H1 (cell line): ENCODE data around the gene PAX6. TPM values are rescaled to one million over a fixed set of nuclear protein-coding genes. Genes with fewer than 3 reads are reported as not detected.

Experiments
- BACH1 ChIP-seq: IDR thresholded peaks from 2 replicates; pipeline ENCODE4 v1.6.1; 2012; ENCODE audit warnings: low read length, improper control_type of control experiment
- BCL11A ChIP-seq, 2 experiments: IDR thresholded peaks; one replicate each; pipeline ENCODE4 v1.6.1; 2011; ENCODE audit warnings: low read depth in 2 of 2, low read length in 2 of 2, mild to moderate bottlenecking in 2 of 2
- BRCA1 ChIP-seq: IDR thresholded peaks from 2 replicates; pipeline ENCODE4 v1.6.1; 2012; ENCODE audit warnings: low read depth, low read length, improper control_type of control experiment
- CBX8 ChIP-seq: fragments of 300-800, 300-1000 bp; sonication (generic); IDR thresholded peaks from 2 replicates; pipeline ENCODE4 v1.7.1; 2016; ENCODE audit warnings: low read depth, low read length, borderline replicate concordance
- CEBPB ChIP-seq: IDR thresholded peaks from 2 replicates; pipeline ENCODE4 v1.6.1; 2012; ENCODE audit warnings: low read depth, low read length
- CHD1 ChIP-seq: IDR thresholded peaks from 2 replicates; pipeline ENCODE4 v1.6.1; 2012; ENCODE audit warnings: low read depth, low read length, improper control_type of control experiment
- CHD2 ChIP-seq: IDR thresholded peaks from 2 replicates; pipeline ENCODE4 v1.6.1; 2012; ENCODE audit warnings: low read length, improper control_type of control experiment
- CREB1 ChIP-seq: IDR thresholded peaks from 2 replicates; pipeline ENCODE4 v1.6.1; 2012; ENCODE audit warnings: inconsistent platforms
- EZH2 ChIP-seq: fragments of 200-600 bp; sonication (generic); IDR thresholded peaks from 2 replicates; pipeline ENCODE4 v1.7.1; 2012; ENCODE audit warnings: low read depth, mild to moderate bottlenecking, moderate library complexity, low read length, inconsistent platforms; ENCODE audit not compliant: severe bottlenecking
- GABPA ChIP-seq: IDR thresholded peaks from 2 replicates; pipeline ENCODE4 v1.6.1; 2011; ENCODE audit warnings: mild to moderate bottlenecking, low read length, moderate library complexity, borderline replicate concordance; ENCODE audit not compliant: insufficient read depth
- GTF2F1 ChIP-seq: IDR thresholded peaks from 2 replicates; pipeline ENCODE4 v1.6.1; 2012; ENCODE audit warnings: low read depth, low read length, improper control_type of control experiment, borderline replicate concordance
- JUN ChIP-seq: IDR thresholded peaks from 2 replicates; pipeline ENCODE4 v1.6.1; 2011; ENCODE audit warnings: low read depth, mild to moderate bottlenecking, improper control_type of control experiment, low read length
- MAX ChIP-seq: IDR thresholded peaks from 2 replicates; pipeline ENCODE4 v1.6.1; 2012; ENCODE audit warnings: inconsistent platforms
- NANOG ChIP-seq: IDR thresholded peaks from 2 replicates; pipeline ENCODE4 v1.6.1; 2011; ENCODE audit warnings: low read length, low read depth, mild to moderate bottlenecking, inconsistent platforms; ENCODE audit not compliant: insufficient read depth, poor library complexity, severe bottlenecking
- PHF8 ChIP-seq: fragments of 200-600 bp; sonication (generic); conservative IDR thresholded peaks from 2 replicates; pipeline ENCODE4 v1.7.1; 2012; ENCODE audit warnings: low read depth, mild to moderate bottlenecking, inconsistent platforms, low read length, moderate library complexity
- RFX5 ChIP-seq: IDR thresholded peaks from 2 replicates; pipeline ENCODE4 v1.6.1; 2011; ENCODE audit warnings: low read depth, low read length, improper control_type of control experiment, borderline replicate concordance
- SAP30 ChIP-seq: fragments of 300-600 bp; sonication (generic); IDR thresholded peaks from 2 replicates; pipeline ENCODE4 v1.7.1; 2012; ENCODE audit warnings: low read length, moderate library complexity, mild to moderate bottlenecking, inconsistent platforms; ENCODE audit not compliant: insufficient read depth, insufficient replicate concordance
- SIN3A ChIP-seq, 2 experiments: IDR thresholded peaks in 1 of 2; conservative IDR thresholded peaks in 1 of 2; 2 replicates each; pipeline ENCODE4 v1.6.1; 2011 to 2012; ENCODE audit warnings: low read length in 2 of 2, improper control_type of control experiment in 1 of 2, low read depth in 1 of 2, mild to moderate bottlenecking in 1 of 2
- SP1 ChIP-seq: IDR thresholded peaks from 2 replicates; pipeline ENCODE4 v1.6.1; 2011; ENCODE audit warnings: low read depth, low read length
- TEAD4 ChIP-seq: IDR thresholded peaks from 2 replicates; pipeline ENCODE4 v1.6.1; 2012; ENCODE audit warnings: low read depth, low read length, inconsistent platforms, mixed read lengths
- USF2 ChIP-seq: IDR thresholded peaks from 2 replicates; pipeline ENCODE4 v1.6.1; 2011; ENCODE audit warnings: low read length, improper control_type of control experiment
- YY1 ChIP-seq: IDR thresholded peaks from 2 replicates; pipeline ENCODE4 v1.6.1; 2011; ENCODE audit warnings: low read depth, mild to moderate bottlenecking, low read length
- ZNF274 ChIP-seq: IDR thresholded peaks from 2 replicates; pipeline ENCODE4 v1.7.0; 2012; ENCODE audit warnings: low read length, borderline replicate concordance; ENCODE audit errors: extremely low read depth
- polyA plus RNA-seq, 7 experiments: library from polyadenylated mRNA; depleted of rRNA in 3 of 7; stranded (reverse) in 5 of 7; unstranded in 2 of 7; fragments of >200 nt in 5 of 7; fragments of 200-250 nt in 2 of 7; gene quantifications; 1 replicate in 5 of 7; 2 replicates in 1 of 7; 4 replicates in 1 of 7; pipeline versions ENCODE4 v1.2.1 to v1.2.3, GENCODE V29; 2011 to 2013; ENCODE audit warnings: missing spikeins in 2 of 7, mixed read lengths in 2 of 7
- total RNA-seq: library from RNA; stranded (reverse); fragmentation: NEBNext Ultra II Directional; extraction: Animal tissue kit (Norgen Biotek cat#: 25700); gene quantifications from 2 replicates; pipeline ENCODE4 v1.2.1, GENCODE V29; 2021

PAX6 gene
- total and polyA plus RNA-seq, 2 of the 8 experiments (the other 6 are each of a cell fraction or from before 2014, with no cell fraction given): 0.30 to 0.65 TPM

- TF ChIP-seq GABPA: peak; percentile 59; the same call in 1 of the 2 replicates
- TF ChIP-seq ZNF274: no peak
- no peak for TF ChIP-seq CHD1
- TF ChIP-seq TEAD4: no peak
- TF ChIP-seq CHD2: no peak
- no peak for TF ChIP-seq CBX8
- TF ChIP-seq SAP30: peak; percentile 60
- no peak for TF ChIP-seq JUN
- TF ChIP-seq YY1: no peak
- TF ChIP-seq RFX5: no peak
- no peak for TF ChIP-seq BACH1
- peak; percentile 36 for TF ChIP-seq MAX
- TF ChIP-seq CEBPB: no peak
- peak; percentile 18 to 66; a peak in 2 of 4 replicates for TF ChIP-seq SIN3A (conservative IDR thresholded peaks at IDR 0.05 in 1 of 2, IDR thresholded peaks at IDR 0.05 in 1 of 2; ENCODE audit: low read depth in 1 of 2, low read length in 2 of 2)
- TF ChIP-seq PHF8: no peak
- no peak for TF ChIP-seq USF2
- no peak; the same call in 1 of the 2 replicates for TF ChIP-seq CREB1
- TF ChIP-seq BRCA1: no peak
- TF ChIP-seq GTF2F1: no peak
- no peak for TF ChIP-seq SP1
- no peak for TF ChIP-seq BCL11A (IDR thresholded peaks at IDR 0.05; ENCODE audit: low read depth in 2 of 2, low read length in 2 of 2)
- TF ChIP-seq EZH2: peak; percentile 29
- TF ChIP-seq NANOG: peak; percentile 45
Measured at GRCh38 chr11:31810779-31811647, at the start of gene PAX6 (continued).
